ENCODE results near the gene SPECC1L.

The SPECC1L gene

DNA sequence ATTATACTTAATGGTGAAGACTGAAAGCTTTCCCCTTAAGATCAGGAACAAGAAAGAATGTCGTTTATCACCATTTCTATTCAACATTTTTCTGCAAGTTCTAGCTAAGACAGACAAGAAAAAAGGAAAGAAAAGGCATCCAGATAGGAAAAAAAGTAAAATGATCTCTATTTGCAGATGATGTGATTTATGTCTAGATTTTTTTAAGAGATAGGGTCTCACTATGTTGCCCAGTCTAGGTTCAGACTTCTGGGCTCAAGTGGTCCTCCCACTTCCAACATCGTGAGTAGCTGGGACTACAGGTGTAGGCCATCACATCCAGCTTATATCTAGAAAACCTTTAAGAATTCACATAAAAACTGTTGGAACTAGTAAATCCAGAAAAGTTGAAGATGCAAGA, 105.4 kb downstream of the SPECC1L start:
- DNase-seq, result no peak

DNA sequence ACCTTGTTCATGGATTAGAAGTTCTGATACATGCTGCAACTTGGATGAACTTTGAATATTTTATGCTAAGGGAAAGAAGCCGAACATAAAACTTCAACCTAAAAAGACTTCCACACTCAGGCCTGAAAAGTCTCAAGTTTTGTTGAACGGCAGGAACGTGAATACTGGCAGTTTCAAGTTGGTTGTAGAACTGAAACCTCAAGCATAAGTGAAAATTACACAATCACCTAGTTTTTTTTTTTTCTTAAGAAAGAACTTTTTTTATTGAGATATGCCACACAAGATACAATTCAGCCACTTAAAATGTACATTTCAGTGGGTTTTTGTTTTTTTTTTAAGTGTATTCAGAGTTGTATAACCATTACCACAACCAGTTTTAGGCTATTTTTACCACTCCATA, 106.0 kb downstream of the SPECC1L start:
- no peak for DNase-seq

DNA sequence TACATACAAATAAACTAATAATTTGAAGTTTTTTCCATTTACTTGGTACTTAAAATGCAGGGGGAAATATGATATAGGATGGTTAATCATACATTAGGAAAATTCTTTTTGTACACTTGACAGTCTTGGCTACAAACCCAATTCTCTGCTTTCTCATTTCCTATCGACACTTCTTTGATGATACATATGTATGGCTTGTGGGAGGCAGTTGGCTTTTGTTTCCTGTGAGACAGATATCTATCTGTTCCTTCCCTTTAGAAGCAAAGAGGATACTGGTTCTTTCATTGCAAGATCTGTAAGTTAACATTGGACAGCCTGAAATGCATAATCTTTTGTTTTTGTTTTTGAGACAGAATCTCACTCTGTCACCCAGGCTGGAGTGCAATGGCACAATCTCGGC, 108.9 kb downstream of the SPECC1L start:
- DNase-seq, result peak; percentile 47

DNA sequence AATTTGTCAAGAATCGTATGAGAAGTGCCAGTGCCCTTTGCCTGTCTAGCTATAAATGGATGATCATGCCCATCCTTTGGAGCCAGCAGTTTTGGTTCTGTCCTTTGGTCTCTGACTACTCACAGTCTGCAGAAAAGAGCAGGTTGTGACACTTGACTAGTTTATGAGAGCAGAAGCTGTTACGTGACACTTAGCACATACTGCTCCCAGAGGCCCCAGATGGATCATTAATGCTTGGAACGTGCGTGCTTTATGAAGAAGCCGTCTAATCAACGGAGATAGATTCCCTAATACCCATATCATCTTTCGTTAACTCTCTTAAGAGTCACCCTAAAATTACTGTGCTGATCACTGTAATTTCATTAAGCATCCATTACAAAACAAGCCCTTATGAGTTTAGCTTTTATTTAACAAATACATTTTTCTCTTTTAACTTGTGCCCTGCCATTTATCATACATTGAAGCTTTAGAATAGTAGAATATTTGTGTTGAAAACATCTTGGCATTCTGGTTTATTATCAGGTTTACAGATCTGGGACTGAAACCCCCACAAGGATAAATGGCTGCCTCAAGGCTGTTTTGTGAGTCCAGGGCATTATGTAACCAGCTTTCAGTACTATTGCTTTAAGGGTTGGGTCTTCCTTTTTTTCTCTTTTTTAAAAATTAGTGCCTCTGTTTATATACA, 109.7 kb downstream of the SPECC1L start:
- peak; percentile 97 for DNase-seq

DNA sequence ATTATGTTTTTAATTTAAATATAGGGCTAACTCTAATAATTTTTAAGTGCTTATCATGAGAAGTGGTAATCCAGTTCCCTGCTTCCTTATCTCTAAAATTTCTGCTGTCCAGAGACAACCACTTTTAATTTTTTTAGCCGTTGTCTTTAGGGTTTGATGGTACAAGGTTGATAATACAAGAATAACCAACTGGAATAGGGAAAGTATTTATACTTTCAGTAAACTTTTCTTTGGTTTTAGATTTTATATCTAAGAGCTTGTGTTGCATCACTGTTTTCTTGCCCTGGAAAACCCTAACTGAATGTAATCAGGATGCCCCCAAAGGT, 110.2 kb downstream of the SPECC1L start:
- no peak for DNase-seq

DNA sequence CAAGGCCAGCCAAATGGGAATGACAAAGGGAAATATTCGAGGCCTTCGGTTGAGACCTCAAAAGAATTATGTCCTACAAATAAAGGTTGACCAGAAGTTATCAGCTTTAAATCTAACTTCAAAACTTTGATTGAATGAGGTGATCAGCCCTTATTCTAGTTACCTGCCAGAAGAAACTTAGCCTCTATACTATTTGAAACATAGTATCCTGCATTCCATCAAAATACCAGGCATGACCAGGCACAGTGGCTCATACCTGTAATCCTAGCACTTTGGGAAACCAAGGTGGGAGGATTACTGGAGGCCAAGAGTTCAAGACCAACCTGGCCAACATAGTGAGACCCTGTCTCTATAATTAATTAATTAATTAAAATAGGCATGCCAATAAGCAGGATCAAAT, 112.4 kb downstream of the SPECC1L start:
- no peak for DNase-seq

DNA sequence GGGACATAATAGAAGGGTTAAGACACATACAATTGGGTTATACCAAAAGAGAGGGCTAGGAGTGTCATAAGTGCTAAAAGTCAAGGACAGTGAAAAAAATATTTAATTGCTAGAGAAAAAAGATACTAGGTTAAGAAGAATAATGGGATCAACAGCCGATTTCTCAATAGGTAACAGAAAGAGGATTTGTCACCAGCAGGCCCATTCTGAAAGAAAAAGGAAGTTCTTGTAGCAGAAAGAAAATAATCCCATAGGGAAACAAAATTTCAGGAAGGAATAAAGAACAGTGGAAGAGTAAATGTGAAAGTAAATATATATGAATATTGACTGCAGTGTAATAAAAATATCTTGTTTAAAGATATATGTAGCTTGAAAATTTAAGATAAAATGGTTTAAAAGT, 113.5 kb downstream of the SPECC1L start:
- DNase-seq, result no peak

DNA sequence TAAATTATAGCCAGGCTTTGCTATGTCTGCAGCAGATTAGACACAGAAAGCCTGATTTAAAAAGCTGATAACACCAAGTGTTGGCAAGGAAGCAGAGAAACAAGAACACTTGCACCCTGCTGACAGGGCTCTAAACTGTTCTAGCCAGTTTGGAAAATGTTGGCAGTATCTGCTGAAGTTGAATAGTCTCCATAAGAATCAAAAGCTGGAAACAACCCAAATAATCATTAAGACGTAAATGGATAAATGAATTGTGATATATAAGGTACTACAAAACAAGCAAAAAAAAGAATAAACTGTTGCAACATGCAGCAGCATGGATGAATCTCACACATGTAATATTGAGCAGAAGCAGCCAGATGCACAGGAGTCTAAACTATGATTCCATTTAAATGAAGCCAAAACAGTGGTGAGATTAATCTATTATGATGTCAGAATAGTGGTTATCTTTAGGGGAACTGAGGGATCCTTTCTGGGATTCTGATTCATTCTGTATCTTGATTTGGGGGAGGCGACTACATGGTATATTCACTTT, 116.4 kb downstream of the SPECC1L start:
- no peak for DNase-seq

DNA sequence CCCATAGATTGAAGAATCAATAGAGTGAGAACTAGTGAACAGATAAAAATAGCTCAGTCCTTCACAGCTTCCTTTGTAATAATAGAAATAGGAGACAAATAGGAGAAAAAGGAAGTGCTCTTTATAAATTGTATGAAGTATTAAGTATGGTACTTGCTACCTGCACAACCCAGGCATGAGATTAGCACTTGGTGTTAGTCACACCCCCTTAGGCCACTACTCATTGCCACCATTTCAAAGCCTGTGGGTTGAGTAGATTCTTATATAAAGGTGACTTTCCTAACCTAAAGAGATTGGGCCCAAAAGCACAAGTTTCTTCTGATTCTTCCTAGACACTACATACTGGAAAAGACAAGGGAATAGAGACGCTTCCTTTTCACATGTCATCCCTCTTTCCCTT, 119.0 kb downstream of the SPECC1L start:
- no peak for DNase-seq

DNA sequence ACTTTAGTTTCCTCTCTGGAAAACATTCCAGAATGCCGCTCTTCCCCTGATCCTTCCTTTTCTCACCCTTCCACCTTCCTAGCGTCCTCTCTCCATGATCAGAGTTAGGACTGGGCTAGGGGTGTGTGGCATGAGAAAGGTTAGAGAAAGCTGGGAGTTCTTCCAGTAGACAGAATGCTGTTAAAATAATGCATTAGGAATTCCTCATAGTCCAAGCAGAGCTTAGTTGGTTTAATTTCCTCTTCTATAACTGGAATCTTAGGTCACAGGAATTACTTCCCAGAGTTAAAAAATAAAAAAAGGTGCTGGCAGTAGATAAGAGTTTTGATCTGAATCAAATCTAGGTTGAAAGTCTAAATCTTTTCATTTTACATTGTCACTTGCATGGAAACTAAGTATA, 119.5 kb downstream of the SPECC1L start:
- no peak for DNase-seq

DNA sequence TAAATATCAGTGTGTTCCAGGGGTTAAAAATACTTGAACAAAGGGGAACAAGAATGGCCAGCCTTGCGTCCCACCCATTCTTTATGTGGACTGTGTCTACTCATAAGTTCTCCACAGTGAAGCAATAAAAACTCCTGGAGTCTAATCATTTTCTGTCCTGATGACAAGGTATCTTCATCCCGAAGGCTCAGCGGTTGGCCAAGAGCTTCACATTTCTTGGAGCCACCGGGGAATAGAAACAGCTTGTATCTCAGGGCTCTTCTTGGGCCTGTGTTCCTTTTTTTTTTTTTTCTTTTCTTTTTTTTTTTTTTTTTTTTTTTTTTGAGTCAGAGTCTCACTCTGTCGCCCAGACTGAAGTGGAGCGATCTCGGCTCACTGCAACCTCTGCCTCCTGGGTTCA, 119.9 kb downstream of the SPECC1L start:
- DNase-seq, result no peak

DNA sequence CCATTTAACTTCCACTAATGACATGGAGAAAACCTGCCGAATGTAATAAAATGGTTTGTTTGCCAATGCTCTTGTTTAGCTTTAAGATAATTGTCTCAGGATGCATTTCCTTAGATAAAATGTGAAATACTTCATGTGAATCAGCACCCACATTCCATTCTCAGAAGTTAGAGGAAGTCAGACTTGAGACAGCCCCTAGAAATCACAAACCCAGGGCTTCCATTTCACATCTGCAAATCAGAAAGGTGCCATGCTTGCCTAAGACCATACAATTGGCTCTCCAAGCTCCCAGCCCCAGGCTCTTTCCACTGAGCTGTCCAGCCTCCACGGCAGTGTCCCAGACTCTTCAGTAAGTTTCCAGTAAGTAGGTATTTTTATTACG, 121.2 kb downstream of the SPECC1L start:
- DNase-seq, result no peak

DNA sequence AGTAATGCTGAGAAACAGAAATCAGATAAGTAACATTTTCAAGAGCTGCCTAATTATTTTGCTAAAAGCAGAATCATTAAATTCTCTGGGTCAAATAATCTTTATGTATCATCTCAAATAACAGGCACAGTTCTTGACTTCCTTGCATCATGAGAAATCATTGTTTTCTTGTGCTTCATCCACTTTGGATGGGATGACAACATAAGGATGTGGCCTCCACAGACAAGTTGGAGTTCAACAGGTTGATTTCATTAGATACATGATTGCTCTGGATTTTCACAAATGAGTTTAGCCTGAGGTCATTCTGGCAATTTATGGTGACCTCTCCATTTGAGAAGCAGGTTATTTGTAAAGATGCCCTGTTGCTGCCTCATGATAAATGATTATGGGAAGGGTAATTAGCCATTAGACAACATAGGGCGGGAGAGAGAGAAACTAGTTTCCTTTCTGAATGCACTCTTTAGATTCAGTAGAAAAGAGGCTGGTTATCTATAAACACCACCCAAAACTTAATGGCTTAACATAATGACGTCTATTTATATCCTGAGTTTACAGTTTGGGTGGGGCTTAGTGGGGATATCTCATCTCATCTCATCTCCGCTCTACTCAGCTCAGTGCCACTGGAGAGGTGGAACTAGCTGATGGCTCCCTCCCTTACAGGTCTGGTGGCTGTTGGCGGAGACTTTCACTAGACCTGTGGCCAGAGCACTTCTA, 121.7 kb downstream of the SPECC1L start:
- DNase-seq, result no peak

DNA sequence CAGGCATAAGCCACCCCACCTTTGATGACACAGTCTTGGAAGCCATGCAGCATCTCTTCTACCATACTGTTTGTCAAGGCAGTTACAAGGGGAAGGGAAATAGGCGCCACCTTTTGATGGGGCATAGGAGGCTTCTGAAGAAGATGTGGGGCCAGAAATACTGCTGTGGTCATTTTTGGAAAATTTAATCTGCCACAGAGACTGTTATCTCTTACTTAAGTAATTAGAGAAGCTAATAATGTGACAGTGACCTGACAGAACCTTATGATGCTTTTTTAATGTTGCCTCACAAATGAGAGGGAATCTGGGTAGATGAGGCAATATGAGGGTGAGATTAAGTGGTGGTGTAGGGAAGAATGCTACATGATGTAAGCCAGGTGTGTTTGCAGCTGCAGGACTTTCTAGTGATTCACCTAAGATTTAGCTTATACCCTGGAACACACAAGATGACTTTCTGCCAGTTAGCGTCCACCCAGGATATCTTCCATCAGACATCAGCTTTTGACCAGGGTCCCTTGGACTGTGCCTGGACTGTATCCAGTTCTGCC, 122.5 kb downstream of the SPECC1L start:
- DNase-seq, result no peak

DNA sequence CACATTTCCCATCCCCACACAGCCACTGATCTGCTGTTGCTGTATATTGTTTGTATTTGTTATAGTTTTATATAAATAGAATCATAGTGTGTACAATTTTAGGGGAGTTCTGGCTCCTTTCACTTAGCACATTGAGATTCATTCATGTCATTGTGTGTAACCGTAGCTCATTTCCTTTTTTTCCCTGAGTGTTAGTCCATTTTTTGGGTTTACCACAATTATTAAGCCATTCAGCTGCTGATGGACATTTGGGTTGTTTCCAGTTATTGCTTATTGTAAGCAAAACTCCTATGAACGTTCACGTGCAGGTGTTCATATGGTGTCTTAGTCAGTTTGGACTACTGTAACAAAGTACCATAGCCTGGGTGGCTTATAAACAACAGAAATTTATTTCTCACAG, 123.2 kb downstream of the SPECC1L start:
- DNase-seq, result no peak

DNA sequence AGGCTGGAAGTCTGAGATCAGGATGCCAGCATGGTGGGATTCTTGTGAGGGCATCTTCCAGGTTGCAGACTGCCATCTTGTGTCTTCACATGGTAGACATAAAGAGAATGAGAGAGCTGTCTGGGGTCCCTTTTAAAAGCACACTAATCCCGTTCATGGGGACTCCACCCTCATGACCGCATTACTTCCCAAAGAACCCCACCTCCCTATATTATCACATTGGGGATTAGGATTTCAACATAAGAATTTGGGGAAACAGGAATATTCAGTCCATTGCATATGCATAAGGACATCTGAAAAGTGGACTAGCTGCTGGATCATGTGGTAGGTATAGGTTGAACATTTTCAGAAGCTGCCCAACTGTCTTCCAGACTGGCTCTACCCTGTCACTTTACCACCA, 123.6 kb downstream of the SPECC1L start:
- no peak for DNase-seq

DNA sequence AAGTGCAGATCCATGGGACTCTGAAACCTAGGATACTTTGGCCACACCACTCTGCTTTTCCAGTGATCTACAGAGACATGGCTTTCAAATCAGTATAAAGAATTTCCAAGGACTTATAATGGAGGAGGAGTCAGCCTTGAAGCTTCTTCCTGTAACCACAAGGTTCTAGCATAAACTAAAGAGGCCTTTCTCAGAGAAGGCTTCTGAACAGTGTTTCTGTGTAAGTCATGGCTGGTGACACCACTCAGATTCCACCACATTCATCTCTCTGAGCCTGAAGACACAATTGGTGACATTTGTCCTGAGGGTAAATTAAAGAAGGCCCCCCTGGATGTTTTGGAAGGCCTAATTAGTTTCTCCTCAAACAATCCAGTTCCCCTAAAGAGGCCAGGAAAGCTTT, 127.8 kb downstream of the SPECC1L start:
- no peak for DNase-seq

DNA sequence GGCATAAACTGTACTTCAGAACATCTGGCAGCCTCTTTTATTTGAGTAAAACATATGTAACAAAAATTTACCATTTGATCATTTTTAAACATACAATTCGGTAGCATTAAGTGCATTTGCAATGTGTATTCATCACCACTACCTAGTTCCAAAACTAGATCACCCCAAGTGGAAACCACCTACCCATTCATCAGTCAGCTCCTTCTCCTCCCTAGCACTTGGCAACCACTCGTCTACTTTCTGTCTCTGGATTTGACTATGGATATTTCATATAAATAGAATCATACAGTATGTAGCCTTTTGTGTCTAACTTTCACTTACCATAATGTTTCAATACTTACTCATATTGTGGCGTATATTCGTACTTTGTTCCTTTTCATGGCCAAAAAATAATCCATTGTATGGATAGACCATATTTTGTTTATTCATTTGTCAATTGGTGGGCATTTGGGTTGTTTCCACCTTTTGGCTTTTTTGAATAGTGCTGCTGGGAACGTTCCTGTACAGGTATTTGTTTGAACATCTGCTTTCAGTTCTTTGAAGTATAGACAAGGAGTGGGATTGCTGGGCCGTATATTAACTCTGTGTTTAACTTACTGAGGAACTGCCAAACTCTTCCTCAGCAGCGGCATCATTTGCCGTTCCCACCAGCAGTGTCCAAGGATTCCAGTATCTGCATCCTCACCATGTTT, 129.5 kb downstream of the SPECC1L start:
- DNase-seq, result no peak

DNA sequence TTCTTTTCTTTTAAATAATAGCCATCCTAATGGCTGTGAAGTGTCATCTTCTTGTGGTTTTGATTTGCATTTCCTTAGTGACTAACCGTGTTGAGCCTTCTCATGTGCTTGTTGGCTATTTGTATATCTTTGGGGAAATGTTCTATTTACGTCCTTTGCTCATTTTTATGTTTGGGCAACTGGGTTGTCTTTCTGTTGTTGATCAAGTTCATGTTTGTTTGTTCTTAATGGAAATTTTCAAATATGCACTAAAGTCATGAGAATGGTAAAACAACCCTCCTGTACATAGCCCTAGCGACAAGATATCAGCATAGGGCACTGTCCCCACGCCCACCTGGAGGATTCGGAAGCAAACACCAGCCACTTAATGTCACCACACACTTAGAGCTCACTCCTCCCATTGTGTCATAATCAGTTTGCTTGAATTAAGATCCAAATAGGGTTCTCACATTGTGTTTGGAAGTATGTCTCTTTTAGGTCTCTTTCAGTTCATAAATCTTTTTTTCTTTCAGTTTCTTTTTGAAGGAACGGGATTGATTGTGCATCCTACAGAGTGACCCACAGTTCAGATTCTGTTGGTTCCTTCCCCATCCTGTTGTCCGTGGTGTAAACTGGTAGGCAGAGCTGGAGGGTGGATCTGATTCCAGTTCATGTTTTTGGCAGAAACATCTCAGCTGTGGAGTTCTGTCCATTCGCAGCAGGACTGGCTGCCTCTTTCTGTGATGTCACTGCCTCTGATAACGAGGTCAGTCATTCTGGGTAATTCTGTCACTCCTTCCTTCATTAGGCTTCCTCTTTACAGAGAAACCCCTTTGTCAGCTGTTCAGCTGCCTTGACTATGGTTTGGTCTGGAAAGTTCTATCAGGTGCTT, 130.3 kb downstream of the SPECC1L start:
- DNase-seq, result no peak

DNA sequence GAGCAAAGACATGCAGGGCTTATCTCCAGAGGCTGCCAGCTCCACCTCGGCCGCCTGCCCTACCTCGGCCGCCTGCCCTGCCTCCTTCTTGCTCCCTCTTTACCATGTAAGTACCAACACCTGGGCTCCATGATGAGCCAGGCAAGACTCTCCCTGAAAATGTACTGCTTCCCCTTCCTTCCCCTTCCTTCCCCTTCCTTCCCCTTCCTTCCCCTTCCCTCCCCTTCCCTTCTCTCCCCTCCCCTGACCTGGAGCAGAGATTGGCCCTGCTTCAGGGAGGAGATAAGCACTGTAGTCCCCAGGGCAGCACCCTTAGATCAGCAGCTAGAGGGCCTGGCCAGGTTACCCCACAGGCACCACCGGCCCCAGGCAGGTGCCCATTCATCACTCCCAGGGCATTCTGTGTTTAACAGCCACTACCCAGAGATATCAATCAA, 131.3 kb downstream of the SPECC1L start:
- DNase-seq, result no peak

DNA sequence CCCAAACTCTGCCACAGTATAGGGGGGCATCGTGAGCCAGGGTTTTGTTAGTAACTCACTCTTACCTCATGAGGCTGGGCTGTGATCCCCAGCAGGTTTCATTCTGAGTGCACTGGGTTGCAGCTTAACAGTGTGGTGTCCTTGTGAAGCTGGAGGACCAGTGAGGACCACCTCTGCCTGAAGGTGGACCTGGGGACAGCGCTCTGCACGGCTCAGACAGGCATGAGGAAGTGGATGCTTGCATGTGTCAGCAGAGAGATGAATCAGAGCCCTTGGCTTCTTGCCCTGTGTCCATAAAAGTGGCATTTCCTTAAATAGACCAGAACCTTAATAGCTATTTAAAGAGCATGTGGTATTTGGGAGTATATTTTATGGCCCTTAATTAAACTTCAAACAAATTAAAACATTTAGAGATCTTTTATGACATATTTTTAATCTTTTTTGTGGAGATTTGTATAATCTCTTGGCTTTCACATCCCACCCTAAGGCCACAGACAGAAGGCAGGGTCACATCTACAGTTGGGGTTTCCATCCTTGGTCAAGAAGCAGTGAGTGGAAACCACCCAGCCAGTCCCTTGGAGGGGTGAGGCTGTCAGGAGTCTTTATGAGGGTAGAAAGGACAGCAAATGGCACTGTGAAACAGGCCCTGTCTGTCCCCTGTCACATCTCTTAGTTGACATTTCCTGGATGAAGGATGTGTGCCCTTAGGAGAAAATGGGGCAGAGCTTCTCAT, 132.0 kb downstream of the SPECC1L start:
- DNase-seq, result no peak

DNA sequence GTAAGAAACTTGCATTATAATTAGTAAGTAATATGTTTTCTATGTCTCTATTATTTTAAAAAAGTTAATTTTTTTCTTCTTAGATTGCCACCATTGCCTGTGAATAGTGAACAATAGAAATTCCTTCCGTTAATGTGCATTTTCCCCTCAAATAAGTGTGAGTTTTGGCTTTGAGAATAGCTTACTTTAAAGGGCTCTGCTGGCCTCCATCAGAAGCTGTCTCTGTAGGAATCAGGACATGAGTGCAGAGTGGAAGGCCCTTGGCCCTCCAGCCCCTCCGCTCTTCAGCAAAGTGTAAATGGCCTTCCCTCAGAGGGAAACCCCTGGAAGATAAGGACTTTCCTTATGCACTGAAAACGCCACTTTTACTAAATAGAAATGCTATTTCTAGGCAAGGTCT, 132.7 kb downstream of the SPECC1L start:
- DNase-seq, result no peak
